Natural killer cell treated with Interleukin-12 subunit alpha and Interleukin-12 subunit beta and Interleukin-15 and Interleukin-18, amount 100 ng/mL, for 72 hours (primary cell): ENCODE measurements around the gene CRCP. TPM values are rescaled to one million over a fixed set of nuclear protein-coding genes. Genes with fewer than 3 reads are reported as not detected.
"Not testable (repeated sequence)": the region's sequence is repeated elsewhere in the genome, so short reads cannot be mapped to it uniquely, and the experiment has no call there.

Experiments
- ATAC-seq, 2 donors: fragments of 150-1000 bp; cut with Tn5 transposase in 1 of 2; sonication (Bioruptor Pico), chemical (Tn5 transposase) in 1 of 2; 2 replicates each; pipeline ENCODE4 v1.10.0; 2021
- DNase-seq: peaks from one replicate; pipeline ENCODE4 v3.0.0; 2022; ENCODE audit warnings: low spot score
- H3K27ac Mint-ChIP-seq, 2 donors: 1 replicate in 1 of 2; 2 replicates in 1 of 2; pipeline ENCODE4 v1.8.0; 2022; ENCODE audit warnings: mixed read lengths in 2 of 2, mild to moderate bottlenecking in 1 of 2, moderate library complexity in 1 of 2
- H3K27me3 Mint-ChIP-seq, 2 donors: 1 replicate in 1 of 2; 2 replicates in 1 of 2; pipeline ENCODE4 v1.8.0; 2022; ENCODE audit warnings: mixed read lengths in 2 of 2
- H3K36me3 Mint-ChIP-seq: one replicate; pipeline ENCODE4 v1.8.0; 2022; ENCODE audit warnings: mixed read lengths
- H3K4me1 Mint-ChIP-seq, 2 donors: 1 replicate in 1 of 2; 2 replicates in 1 of 2; pipeline ENCODE4 v1.8.0; 2022; ENCODE audit warnings: low read depth in 2 of 2, mixed read lengths in 2 of 2, mild to moderate bottlenecking in 1 of 2
- H3K4me3 Mint-ChIP-seq: one replicate; pipeline ENCODE4 v1.8.0; 2022; ENCODE audit warnings: mixed read lengths
- H3K9me3 Mint-ChIP-seq: 2 replicates; pipeline ENCODE4 v1.8.0; 2022; ENCODE audit warnings: mixed read lengths
- total RNA-seq, 2 donors: library from RNA; stranded (reverse); gene quantifications; one replicate each; pipeline ENCODE4 v1.2.3, GENCODE V29; 2022

Gene CRCP
- total RNA-seq, 2 donors from 2014 or later = 45.8 to 54.7 TPM

DNA sequence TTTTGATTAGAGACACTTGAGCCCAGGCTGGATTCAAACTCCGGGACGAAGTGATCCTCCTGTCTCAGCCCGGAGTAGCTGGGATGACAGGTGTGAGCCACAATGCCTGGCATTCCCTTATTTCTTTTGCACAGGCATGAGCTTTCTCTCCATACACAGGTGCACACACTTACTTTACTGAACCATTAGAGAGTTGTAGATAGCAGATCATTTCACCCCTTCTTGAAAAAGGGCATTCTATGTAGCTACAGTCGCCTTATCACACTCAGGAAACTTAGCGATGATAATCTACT, 9.9 kb downstream of the CRCP start:
- DNase-seq, H3K36me3 Mint-ChIP-seq, H3K27me3 Mint-ChIP-seq, H3K9me3 Mint-ChIP-seq, ATAC-seq: not testable (repeated sequence)
- Mint-ChIP-seq H3K27ac (peak overlapping the region; percentile 83 to 96), H3K4me1 (peaks cover 36 to 41% of the 10 kb centered on the region in 2 donors), H3K4me3 (peak overlapping the region; percentile 67)

DNA sequence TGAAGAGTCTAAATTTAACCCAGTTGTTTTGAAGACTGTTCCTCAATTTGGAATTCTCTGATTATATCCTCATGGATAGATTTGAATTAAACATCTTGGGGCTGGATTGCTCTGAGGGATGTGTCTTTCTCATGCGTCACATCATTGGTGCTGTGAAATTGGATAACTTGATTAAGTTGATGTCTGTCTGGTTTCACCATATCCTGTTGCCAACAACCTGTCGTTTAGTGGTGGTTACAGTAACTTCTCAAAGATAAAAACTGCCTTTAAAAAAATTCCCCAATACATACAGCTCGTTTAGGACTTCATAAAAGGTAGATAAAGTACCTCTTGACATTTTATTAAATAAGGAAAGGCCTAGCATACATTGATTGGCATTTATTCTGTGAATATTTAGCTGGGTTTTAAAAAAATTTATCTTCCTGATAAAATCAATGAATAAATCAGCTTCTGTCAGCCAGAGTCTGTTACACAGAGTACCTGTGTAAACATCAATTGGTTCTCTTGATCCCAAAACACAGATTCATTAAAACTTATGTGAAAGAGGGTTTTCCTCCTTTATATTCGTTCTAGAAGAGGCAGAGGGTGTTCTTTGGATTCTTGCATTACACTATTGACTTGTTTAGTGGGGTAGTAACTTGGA, 10.5 kb downstream of the CRCP start:
- no peak for DNase-seq
- Mint-ChIP-seq H3K36me3 (no peaks in the 10 kb centered on the region), H3K4me3 (peak overlapping the region; percentile 67), H3K4me1 (peaks cover 38 to 42% of the 10 kb centered on the region in 2 donors), H3K9me3 (no peaks in the 10 kb centered on the region), H3K27ac (peak overlapping the region; percentile 83 to 96), H3K27me3 (no peaks in the 10 kb centered on the region)
- ATAC-seq = peak in 1 of 2 donors; percentile 53

- DNase-seq = peak; percentile 65
- Mint-ChIP-seq H3K27ac (peak overlapping the region; percentile 83 to 96), H3K4me1 (peaks cover 38 to 42% of the 10 kb centered on the region in 2 donors), H3K4me3 (peak overlapping the region; percentile 67)
- not testable (repeated sequence) for H3K9me3 Mint-ChIP-seq, H3K36me3 Mint-ChIP-seq, H3K27me3 Mint-ChIP-seq
- peak; percentile 97 for ATAC-seq
Measured at GRCh38 chr7:66125781-66126352, 11.2 kb downstream of the CRCP start.

- DNase-seq, H3K4me3 Mint-ChIP-seq, H3K9me3 Mint-ChIP-seq, ATAC-seq, H3K36me3 Mint-ChIP-seq, H3K27me3 Mint-ChIP-seq: not testable (repeated sequence)
- H3K27ac Mint-ChIP-seq = peak overlapping the region; percentile 83 to 96
- H3K4me1 Mint-ChIP-seq = peaks cover 38 to 42% of the 10 kb centered on the region in 2 donors
Measured at GRCh38 chr7:66127172-66127571, 12.5 kb downstream of the CRCP start.

- no peak overlapping the region for H3K4me3 Mint-ChIP-seq
- H3K4me1 Mint-ChIP-seq = peaks cover 11 to 17% of the 10 kb centered on the region in 2 donors
- ATAC-seq (no peak), DNase-seq (no peak)
- no peaks in the 10 kb centered on the region for H3K27me3 Mint-ChIP-seq
- peaks cover 41% of the 10 kb centered on the region for H3K36me3 Mint-ChIP-seq
- H3K27ac Mint-ChIP-seq = peak overlapping the region in 1 of 2 donors; percentile 32
- H3K9me3 Mint-ChIP-seq = no peaks in the 10 kb centered on the region
Measured at GRCh38 chr7:66138994-66139752, 24.5 kb downstream of the CRCP start.

DNA sequence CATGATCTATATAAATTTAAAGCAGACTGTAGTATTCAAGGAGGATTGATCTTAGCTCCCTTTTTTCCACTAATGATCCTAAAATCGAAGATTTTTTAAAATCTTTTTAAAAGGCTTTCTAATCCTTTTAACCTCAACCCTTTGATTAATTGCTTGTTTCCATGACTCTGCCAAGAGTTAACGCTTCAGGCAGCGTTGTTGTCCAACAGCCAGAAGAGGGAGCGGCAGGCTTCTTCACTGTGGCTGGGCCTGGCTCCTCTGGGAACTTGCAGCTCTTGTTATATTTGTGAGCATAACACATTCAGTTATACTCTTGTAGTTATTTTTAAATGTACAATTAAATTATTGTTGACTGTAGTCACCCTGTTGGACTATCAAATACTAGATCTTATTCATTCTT, 26.3 kb downstream of the CRCP start:
- H3K27me3 Mint-ChIP-seq = no peaks in the 10 kb centered on the region
- ATAC-seq (no peak), DNase-seq (no peak)
- no peaks in the 10 kb centered on the region for H3K9me3 Mint-ChIP-seq
- H3K36me3 Mint-ChIP-seq = peaks cover 37% of the 10 kb centered on the region
- H3K27ac Mint-ChIP-seq = peak overlapping the region; percentile 2 to 66
- H3K4me3 Mint-ChIP-seq = no peak overlapping the region
- H3K4me1 Mint-ChIP-seq = peaks cover 11 to 22% of the 10 kb centered on the region in 2 donors

- Mint-ChIP-seq H3K4me1 (peaks cover 17 to 28% of the 10 kb centered on the region in 2 donors), H3K9me3 (no peaks in the 10 kb centered on the region), H3K4me3 (no peak overlapping the region), H3K27ac (peak overlapping the region in 1 of 2 donors; percentile 79), H3K27me3 (no peaks in the 10 kb centered on the region), H3K36me3 (peaks cover 46% of the 10 kb centered on the region)
- no peak for DNase-seq
- no peak for ATAC-seq
Measured at GRCh38 chr7:66142334-66142733, 27.7 kb downstream of the CRCP start.

GRCh38 chr7:66142996-66143395, 28.3 kb downstream of the CRCP start:
- H3K4me3 Mint-ChIP-seq = no peak overlapping the region
- ATAC-seq = no peak
- no peak for DNase-seq
- H3K4me1 Mint-ChIP-seq = peaks cover 15 to 27% of the 10 kb centered on the region in 2 donors
- H3K36me3 Mint-ChIP-seq = peaks cover 46% of the 10 kb centered on the region
- peak overlapping the region in 1 of 2 donors; percentile 27 for H3K27ac Mint-ChIP-seq
- no peaks in the 10 kb centered on the region for H3K9me3 Mint-ChIP-seq
- no peaks in the 10 kb centered on the region for H3K27me3 Mint-ChIP-seq

DNA sequence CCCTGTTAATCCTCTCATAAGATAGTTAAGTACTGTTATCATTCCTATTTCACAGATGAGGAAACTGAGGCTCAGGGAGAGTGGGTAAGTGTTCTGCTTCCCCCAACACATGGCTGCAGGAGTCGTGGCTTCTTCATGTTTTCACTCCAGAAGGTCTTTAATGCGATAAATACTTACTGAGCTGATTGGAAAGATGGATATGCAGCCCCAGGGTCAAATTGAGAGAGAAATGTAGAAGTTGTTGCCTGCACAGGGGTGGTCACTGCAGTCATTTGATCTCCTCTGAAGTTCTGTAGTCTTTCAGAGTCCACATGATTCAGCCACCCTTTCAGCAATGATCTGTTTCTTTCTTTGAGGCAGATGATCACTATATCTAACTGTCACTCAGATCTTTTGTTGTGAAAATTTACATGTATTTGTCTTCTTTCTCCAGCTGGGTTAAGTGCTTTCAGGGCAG, 29.3 kb downstream of the CRCP start:
- Mint-ChIP-seq H3K4me3 (no peak overlapping the region), H3K36me3 (peaks cover 50% of the 10 kb centered on the region), H3K27ac (peak overlapping the region in 1 of 2 donors; percentile 21), H3K9me3 (no peaks in the 10 kb centered on the region), H3K27me3 (no peaks in the 10 kb centered on the region), H3K4me1 (peaks cover 22 to 34% of the 10 kb centered on the region in 2 donors)
- ATAC-seq (no peak), DNase-seq (no peak)

- Mint-ChIP-seq H3K36me3 (peaks cover 46% of the 10 kb centered on the region), H3K9me3 (no peaks in the 10 kb centered on the region), H3K27me3 (no peaks in the 10 kb centered on the region), H3K4me1 (peaks cover 32 to 40% of the 10 kb centered on the region in 2 donors), H3K4me3 (no peak overlapping the region), H3K27ac (peak overlapping the region; percentile 98)
- DNase-seq (no peak), ATAC-seq (no peak)
Measured at GRCh38 chr7:66145400-66146104, 30.9 kb downstream of the CRCP start.

- DNase-seq (no peak), ATAC-seq (no peak)
- Mint-ChIP-seq H3K27me3 (no peaks in the 10 kb centered on the region), H3K36me3 (peaks cover 36% of the 10 kb centered on the region), H3K4me3 (peak overlapping the region; percentile 16), H3K4me1 (peaks cover 36 to 40% of the 10 kb centered on the region in 2 donors), H3K9me3 (no peaks in the 10 kb centered on the region), H3K27ac (peak overlapping the region; percentile 98)
Measured at GRCh38 chr7:66146701-66147100, 32.1 kb downstream of the CRCP start.

- H3K9me3 Mint-ChIP-seq, ATAC-seq, DNase-seq, H3K27me3 Mint-ChIP-seq: not testable (repeated sequence)
- Mint-ChIP-seq H3K4me1 (peaks cover 36 to 41% of the 10 kb centered on the region in 2 donors), H3K4me3 (peak overlapping the region; percentile 94), H3K27ac (peak overlapping the region; percentile 98), H3K36me3 (peaks cover 36% of the 10 kb centered on the region)
Measured at GRCh38 chr7:66147657-66148056, 33.0 kb downstream of the CRCP start.

- Mint-ChIP-seq H3K36me3 (peaks cover 24% of the 10 kb centered on the region), H3K9me3 (no peaks in the 10 kb centered on the region), H3K4me1 (peaks cover 30 to 35% of the 10 kb centered on the region in 2 donors), H3K27me3 (no peaks in the 10 kb centered on the region), H3K4me3 (peak overlapping the region; percentile 39), H3K27ac (peak overlapping the region; percentile 18 to 98)
- ATAC-seq (no peak), DNase-seq (no peak)
Measured at GRCh38 chr7:66150471-66150870, 35.8 kb downstream of the CRCP start.
